LHCN-M2 (cell line): Measurements from ENCODE around the gene ACHE. TPM values are rescaled to one million over a fixed set of nuclear protein-coding genes. Genes with fewer than 3 reads are reported as not detected.
A peak's percentile ranks its signal among the peaks of the same experiment; 100 is the strongest.

Experiments
- DNase-seq: peaks from one replicate; pipeline ENCODE4 v3.0.0-alpha.2; 2012; ENCODE audit warnings: low read depth
- total RNA-seq: library from RNA; depleted of rRNA; stranded (reverse); fragments of >200 nt; gene quantifications from 2 replicates; pipeline ENCODE4 v1.2.3, GENCODE V29; 2014

ACHE gene
- total RNA-seq, 1 experiment from 2014 or later: 0.46 TPM

DNA sequence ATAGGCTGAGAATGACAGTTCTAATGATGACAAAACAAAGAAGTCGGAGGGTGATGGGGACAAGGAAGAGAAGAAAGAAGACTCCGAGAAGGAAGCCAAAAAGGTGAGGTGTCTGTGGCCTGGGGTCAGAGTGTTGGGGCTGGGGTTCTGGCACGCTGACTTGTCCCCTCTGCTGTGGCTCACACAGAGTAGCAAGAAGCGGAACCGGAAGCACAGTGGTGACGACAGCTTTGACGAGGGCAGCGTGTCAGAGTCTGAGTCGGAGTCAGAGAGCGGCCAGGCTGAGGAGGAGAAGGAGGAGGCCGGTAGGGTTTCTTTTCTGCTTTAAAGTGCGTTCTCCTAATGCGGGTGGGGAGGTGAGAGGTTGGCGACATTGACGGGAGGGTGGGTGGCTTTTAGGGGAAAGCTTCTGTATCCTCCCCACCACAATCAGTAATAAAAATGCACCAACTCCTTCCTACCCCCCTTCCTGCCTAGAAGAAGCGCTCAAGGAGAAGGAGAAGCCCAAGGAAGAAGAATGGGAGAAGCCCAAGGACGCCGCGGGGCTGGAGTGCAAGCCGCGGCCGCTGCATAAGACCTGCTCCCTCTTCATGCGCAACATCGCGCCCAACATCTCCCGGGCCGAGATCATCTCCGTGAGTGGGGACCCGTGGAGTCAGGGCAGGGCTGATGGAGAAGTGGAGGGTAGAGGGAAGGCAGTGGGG is 10.8 kb downstream of the ACHE start:
- no peak for DNase-seq

DNA sequence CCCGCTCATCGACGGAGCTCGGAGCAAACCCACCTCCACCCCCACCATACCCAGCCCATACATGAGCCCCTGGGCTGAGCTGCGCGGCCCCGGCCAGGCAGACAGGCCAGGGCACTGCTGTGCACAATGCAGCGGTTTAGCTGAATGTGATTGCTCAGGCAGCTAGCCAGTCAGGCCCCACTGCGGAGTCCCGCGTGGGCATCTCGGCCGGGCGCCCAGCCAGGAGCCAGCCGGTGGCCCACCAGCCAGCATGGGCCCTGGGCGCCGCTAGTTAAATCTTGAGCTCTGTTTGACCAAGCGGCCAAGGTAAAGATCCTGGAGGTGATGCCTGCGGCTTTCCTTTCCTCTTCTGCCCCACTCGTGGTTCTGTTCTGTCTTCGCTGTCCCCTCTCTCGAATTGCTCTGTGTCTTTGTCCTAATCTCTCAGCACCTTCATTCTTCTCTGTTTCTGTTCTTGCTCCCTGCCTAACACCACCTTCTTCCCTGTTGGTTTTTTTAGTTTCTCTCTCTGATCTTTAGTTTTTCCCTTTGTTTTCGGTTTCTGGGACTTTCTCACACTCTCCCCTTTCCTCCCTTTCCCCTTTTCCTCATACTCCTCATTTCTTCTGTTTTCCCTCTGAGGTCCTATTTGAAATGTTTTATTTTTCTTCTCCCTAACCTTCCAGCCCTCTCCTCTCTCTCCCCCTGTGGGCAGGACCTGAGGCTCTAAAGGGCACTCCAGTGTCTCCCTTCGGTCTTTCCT is 12.7 kb downstream of the ACHE start:
- DNase-seq: no peak

DNA sequence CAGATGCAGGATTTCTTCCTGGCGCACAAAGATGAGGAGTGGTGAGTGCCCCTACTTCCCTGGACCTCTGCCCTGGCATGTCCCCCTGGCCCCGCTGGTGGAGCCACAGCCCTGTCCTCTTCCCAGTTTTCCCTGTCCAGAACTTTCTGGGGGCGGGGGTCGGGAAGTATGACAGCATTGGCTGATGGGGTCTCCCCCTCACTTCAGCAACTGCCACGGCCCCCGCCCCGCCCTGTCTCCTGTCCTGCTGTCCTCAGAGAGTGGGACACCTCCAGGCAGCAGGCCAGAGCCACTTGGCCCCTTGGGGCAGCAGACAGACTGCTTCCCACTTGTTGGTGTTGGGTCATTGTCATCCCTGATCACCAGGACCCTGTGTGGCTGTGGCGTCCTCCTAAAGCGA is 13.5 kb downstream of the ACHE start:
- DNase-seq: no peak

DNA sequence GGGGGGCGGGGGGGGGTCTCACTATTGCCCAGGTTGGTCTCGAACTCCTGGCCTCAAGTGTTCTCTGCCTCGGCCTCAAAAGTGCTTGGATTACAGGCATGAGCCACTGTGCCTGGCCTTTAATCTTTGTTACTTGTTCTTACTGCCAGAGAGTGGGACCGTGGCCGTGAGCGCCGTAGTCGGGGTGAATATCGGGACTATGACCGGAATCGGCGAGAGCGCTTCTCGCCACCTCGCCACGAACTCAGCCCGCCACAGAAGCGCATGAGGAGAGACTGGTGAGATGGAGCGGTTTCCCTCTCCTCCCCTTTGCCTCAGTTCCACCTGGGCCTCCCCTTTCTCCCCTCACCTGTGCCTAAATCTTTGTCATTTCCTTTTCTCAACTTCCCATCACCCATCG is 14.6 kb downstream of the ACHE start:
- no peak for DNase-seq

DNA sequence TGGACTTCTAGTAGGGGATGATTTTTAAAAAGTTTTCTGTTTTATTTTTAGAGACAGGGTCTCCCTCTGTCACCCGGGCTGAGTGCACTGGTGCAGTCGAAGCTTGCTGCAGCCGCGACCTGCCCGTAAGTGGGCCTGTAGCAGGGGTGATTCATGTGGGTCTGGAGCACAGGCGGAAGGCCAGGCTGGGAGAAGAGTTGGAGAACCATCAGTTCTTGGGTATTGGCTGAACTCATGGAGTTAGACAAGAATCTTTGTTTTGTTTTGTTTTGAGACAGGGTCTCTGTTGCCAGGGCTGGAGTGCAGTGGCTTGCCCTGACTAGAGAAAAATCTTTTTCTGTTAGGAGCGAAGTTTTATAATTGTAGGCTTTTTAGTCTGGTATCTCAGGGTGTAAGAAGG is 15.0 kb downstream of the ACHE start:
- DNase-seq: no peak

DNA sequence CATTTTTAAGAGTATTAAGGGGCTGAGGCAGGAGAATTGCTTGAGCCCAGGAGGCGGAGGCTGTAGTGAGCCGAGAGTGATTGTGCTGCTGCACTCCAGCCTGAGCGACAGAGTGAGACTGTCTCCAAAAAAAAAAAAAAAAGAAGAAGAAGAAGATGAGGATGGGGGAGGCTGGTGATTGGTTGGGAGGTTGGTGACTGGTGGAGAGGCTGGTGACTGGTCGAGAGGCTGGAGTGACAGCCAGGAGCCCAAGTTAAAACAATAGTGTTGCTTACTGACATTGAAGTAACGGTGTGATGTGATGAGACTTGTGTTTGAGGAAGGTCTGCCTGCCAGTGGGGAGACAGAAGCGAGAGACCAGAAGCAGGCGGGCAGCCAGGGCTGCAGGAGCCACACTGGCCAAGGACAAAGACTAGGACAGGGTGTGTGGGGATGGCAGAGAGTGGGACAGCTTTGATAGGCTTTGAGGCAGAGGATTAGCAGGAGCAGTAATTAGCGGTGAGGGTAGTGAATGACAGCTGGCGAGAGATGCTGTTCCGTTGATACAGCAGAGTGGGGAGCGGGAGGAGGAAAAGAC is 15.9 kb downstream of the ACHE start:
- DNase-seq: no peak

DNA sequence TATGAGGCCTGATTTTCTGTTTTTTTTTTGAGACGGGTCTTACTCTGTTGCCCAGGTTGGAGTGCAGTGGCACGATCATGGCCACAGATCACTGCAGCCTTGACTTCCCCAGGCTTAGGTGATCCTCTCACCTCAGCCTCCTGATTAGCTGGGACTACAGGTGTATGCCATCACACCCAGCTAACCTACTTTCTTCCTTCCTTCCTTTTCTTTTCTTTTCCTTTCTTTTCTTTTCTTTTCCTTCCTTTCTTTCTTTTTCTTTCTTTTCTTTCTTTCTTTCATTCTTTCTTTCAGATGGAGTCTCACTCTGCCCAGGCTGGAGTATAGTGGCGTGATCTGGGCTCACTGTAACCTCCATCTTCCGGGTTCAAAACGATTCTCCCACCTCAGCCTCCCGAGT is 17.0 kb downstream of the ACHE start:
- DNase-seq: no peak

DNA sequence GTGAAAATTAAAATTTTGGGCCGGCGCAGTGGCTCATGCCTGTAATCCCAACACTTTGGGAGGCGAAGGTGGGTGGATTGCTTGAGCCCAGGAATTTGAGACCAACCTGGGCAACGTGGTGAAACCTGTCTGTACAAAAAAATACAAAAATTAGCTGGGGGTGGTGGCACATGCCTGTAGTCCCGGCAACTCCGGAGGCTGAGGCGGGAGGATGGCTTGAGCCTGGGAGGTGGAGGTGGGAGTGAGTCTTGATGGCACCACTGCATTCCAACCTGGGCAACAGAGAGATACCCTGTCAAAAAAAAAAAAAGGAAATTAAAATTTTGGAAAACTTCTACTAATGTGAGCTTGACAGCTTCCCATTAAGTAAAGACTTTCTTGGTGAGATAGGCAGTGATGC is 17.7 kb downstream of the ACHE start:
- DNase-seq: no peak

DNA sequence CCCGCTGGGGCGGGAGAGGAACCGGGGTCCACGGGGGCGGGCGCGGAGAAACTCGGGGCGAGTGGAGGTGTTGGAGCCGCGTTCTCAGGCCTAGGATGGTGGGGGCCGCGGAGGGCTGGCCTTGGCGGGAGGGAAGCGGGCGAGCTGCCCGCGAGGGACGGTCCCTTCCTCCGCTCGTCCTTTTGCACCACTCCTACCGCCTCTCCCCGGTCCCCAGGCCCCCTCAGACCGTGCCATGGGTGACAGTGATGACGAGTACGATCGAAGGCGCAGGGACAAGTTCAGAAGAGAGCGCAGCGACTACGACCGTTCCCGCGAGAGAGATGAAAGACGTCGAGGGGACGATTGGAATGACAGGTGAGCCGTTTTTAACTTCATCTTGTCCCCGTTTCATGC is 20.3 kb downstream of the ACHE start:
- DNase-seq: no peak

DNA sequence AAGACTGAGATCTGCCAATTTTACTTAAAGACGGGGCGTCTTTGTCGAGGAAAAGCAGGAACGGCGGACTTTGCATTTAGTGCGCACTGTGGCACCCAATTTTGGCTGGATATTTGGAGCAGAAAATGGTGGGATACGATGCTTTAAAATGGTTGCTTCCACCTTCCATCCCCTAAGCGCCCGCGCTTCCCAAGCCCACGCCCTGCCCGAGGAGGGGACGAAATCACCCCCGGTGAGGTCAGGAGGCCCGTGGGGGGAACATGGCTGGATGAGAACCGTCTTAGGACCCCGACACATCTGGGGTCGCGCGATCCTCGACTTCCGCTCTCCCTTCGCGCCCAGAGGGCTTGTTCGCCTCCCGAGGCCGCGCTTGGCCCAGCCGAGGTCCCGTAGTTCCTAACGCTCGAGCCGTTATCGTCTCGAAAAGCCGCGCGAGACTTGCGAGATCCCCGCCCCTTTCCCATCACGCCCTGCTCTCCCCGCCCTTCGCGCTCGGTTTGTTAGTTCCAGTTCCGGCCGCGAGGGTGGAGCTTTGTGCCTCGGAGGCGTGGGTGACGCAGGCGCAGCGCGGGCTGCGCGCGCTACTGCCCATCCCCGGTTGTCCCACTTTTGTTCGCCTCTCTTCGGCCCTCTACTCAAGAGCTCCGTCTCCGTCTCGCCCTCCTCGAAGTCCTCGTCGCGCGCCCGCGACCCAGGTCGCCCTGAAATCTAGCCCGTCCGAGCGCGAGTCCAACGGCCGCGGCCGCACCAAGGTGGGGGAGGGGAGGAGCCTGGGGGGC is 20.9 kb downstream of the ACHE start, which contains the start of gene SRRT:
Gene SRRT (plus strand): TSS at position 527 of the 779 bp plus-strand sequence. CDS start 488 bp downstream, outside the sequence.
- DNase-seq: peak; percentile 99

DNA sequence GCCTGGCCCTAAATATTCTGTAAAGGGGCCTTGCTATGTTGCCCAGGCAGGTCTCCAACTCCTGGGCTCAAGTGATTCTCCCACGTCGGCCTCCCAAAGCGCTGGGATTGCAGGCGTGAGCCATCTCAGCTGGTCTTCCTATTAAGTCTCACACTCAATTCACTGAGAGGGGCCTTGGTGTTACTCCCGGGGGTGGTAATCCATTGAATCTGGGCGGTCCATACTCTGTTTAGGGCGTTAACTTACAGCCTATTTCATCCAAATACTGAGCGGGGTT is 21.4 kb downstream of the ACHE start:
- DNase-seq: no peak

DNA sequence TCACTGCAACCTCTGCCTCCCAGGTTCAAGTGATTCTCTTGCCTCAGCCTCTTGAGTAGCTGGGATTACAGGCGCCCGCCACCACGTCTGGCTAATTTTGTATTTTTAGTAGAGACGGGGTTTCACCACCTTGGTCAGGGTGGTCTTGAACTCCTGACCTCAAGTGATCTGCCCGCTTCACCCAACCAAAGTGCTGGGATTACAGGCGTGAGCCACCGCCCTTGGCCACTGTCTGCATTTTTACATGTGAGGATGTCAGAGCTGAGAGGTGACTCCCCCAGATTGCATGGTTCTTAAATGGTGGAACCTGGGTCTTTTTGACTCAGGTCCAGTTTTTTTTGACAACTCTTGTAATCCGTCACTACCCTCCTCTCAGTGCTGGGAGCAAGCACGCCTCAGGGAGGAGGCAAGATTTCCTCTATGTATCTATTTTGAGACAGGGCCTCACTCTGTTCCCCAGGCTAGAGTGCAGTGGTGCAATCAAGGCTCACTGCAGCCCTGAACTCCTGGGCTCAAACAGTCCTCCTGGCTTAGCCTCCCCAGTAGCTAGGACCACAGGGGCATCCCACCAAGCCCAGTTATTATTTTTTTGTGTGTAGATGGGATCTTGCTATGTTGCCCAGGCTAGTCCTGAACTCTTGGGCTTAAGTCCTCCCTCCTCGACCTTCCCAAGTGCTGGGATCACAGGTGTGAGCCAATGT is 21.9 kb downstream of the ACHE start:
- no peak for DNase-seq

DNA sequence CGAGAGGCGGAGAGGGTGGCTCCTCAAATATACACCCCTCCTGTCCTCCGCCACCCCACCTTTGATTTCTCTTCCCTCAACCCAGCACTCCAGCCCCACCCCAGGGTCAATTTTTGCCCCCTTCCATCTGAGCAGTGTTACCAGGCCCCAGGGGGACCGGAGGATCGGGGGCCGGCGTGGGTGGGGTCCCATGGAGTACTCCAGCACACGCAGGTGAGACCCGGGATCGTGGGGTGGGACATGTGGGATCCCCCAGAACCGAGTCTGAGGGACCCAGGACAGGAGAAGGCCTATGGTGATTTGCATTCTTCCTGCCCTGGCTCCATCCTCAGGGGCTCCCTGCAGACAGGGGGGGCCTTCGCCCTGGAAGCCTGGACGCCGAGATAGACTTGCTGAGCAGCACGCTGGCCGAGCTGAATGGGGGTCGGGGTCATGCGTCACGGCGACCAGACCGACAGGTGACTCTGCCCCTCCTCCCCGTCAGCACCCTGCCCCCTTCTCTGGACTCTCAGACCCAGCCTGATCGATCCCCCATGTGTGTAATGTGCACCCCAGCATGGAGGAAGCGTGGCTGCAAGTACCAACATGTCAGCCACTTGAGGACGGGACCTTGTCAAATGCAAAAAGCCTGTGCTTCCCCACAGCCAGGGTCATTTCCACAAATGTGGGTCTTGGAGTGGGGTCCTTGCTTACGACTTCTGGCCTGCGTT is 27.8 kb downstream of the ACHE start:
- DNase-seq: no peak

DNA sequence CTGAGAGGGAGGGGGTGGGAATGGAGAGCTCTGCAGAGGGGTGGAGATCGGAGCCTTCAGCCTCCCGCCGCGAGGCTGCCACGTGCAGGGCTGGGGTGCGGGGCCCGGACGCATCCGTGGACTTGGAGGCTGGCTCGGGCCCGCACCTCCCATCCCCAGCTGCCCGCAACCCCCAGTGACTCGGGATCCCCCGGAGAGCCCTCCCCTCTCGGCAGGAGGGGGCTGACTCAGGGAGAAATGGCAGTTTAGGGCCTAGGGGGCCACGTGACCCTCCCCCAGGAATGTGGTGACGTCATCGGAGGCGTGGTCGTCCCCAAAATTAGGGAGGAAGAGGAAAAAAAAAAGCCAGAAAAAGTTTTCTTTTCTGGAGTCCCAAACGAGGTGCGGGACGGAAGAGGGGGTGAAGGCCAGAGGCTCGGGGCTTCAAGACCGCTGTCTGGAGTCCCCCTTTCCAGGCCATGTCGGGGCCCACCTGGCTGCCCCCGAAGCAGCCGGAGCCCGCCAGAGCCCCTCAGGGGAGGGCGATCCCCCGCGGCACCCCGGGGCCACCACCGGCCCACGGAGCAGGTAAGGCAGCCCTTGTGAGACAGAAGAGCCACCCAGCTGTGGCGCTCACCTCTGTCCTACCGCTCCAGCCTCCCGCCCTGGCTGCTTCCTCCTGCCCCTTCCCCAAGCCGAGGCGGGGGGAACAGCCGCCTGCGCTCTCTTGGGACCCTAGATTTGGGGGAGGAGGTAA is 28.5 kb downstream of the ACHE start, which contains the start of gene TRIP6:
Gene TRIP6 (plus strand): TSS at position 348 of the 736 bp plus-strand sequence. CDS start 111 bp downstream, at position 459.
- peak; percentile 97 for DNase-seq

DNA sequence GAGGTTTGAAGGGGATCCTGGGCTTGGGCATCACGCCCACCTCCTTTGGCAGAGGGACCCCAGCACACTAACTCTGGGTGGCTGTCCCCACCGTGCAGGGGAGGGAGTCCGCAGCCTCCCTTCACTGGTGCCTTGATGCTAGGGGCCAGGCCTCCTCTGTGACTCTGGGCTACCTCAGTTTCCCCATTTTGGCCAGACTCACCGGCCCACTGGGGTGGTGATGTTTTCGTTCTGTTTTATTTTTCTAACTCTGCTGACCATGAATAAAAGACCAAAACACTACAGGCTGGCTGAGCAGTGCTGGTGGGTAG is 29.0 kb downstream of the ACHE start:
- DNase-seq: no peak

DNA sequence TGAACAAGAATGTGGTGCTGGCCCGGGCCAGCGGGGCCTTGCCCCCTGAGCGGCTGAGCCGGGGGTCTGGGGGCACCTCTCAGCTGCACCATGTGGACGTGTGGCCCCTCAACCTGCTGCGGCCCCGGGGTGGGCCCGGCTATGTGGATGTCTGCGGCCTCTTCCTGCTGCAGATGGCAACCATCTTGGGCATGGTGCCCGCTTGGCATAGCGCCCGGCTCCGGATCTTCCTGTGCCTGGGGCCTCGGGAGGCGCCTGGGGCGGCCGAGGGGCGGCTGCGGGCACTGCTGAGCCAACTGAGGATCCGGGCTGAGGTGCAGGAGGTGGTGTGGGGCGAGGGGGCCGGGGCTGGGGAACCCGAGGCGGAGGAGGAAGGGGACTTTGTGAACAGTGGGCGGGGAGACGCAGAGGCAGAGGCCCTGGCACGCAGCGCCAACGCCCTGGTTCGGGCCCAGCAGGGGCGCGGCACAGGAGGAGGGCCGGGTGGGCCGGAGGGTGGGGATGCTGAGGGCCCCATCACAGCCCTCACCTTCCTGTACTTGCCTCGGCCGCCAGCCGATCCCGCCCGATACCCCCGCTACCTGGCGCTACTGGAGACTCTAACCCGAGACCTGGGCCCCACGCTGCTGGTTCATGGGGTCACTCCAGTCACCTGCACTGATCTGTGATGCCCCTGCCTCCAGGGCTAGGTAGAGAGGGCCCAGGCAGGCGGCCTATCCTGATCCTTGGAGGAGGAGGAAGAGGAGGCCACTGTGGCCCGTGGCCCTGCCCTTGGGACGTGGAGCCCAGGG is 29.6 kb downstream of the ACHE start:
- peak; percentile 71 for DNase-seq

DNA sequence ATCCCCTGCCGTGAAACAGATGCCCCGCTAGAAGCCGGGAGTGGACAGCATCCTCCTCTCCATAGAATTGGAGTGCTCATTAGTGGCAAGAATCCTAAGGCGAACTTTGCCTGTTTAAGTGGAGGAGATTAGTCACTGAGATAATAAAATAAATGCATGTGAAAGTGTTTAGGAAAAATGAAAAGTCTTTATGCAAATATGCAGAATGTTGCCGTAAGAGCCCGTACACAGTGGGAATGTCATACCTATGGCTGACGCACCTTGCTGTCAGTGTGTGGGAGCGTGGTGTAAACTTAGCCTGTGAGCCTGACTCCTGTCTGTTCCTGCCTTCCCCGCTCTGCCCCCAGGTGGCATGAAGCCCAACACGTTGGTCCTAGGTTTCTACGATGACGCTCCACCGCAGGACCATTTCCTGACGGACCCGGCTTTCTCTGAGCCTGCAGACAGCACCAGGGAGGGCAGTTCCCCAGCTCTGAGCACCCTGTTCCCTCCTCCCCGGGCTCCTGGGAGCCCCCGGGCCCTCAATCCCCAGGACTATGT is 30.2 kb downstream of the ACHE start:
- DNase-seq: no peak

DNA sequence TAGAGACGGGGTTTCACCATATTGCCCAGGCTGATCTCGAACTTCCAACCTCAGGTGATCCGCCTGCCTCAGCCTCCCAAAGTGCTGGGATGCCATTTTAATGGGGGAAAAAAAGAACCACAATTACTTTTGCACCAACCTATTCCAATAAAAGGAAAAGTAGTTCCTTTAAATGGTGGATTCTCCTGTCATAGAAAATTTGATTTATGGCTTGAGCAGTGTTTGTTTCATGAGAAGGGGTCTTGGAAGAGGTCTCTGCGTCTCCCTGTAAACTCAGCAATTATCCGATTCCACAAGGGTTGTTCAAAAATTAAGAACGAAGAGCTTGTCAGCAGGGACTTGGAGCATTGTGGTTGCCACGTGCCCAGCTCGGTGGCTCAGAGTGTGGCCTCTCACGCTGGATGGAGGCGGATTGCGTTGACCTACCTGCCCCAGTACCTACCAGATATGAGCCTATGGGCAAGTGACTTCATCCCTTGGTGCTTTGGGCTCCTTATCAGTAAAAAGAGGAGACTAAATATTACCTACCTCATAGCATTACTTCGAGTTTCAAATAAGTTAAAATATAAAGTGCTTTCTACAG is 31.3 kb downstream of the ACHE start:
- DNase-seq: no peak

DNA sequence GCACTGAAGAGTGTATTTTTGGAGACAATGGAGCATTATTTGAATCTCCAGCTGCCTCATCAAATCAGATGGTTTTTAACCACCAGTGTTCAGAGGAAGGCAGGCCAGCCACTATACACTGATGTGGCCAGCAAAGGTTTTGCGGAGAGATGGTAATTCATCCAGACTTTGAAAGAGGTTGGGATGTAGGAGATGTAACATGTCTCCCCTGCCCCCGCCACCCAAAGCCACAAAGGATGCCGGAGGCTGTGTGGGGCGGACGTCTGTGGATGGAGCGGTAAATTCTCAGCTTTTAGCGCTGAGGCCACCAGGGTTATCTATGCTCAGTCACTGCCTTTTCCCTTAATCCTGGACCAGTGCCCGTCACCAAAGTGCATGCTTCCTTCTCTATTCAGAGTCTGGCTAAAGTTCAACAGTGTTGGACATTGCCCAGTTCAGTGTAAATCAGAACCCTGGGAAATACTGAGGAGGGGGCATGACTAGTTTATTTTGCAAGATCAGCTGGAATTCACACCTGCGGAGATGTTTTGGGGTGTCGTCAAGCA is 32.2 kb downstream of the ACHE start:
- DNase-seq: no peak
